NT2/D1 (cell line): Measurements from ENCODE around the gene CENPQ.

ENCODE experiments used
- SUZ12 ChIP-seq: IDR thresholded peaks from 2 replicates; pipeline ENCODE4 v1.6.1; 2011; ENCODE audit not compliant: insufficient read length, insufficient read depth; ENCODE audit errors: extremely low read depth
- ZNF274 ChIP-seq: IDR thresholded peaks from 2 replicates; pipeline ENCODE4 v1.6.1; 2011; ENCODE audit warnings: mild to moderate bottlenecking, low read depth, low read length

DNA sequence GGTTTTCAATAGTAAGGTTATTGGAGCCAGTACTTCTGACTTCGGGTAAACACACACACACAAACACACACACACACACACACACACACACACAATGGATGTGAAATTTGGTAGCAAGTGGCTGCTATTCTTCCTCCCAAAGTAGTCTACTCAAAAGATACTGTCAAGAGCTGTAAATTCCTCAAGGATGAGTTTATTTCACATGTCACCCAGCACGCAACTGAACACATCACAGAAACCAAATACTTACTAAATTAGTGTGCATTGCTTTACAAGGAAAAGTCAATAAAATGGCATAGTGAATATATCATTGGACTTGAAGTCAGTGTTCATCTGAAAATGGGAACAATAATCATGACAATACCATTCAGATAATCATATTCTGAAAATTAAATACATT, 33.0 kb upstream of the CENPQ start:
- TF ChIP-seq ZNF274 (no peak), SUZ12 (no peak)
